ENCODE data around the gene PAPPA2.

Gene PAPPA2

DNA sequence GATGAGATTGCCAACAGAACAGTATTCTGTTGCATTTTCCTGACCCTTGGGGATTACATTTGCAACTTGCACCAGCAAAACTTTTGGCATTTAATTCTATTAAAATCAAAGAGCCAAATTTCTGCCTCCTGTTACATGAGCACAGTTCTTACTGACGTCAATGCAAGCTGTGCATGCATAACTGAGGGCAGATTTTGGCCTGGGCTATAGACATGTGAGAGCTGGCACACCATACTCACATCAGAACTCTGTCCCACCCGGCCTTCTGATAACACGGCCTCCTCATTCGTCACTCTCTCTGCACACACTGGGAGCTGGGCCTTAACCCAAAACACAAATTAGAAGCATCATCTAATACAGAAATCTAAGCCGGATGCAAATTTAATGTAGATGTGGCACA is 31.5 kb downstream of the PAPPA2 start:
- no peak for DNase-seq (ENCODE audit: low spot score)

DNA sequence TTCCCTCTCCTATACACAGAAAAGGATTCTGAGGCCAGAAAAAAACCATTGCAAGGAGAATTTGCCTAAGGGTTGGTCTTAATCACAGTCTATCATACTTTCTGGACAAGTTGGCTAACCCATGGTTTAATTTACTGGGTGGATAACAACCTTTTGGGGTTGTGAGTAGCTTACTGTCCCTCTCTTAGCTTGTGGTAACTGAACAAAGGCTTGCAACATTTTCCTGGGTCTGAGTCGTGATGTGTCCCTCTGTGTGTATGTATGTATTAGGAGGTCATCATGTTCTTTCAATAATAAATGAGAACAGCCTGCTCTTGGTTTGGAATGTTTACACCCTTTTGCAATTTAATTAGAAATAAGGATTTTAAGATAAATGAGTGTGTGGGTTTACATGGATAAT is 36.7 kb downstream of the PAPPA2 start:
- DNase-seq (ENCODE audit: low spot score) = no peak

DNA sequence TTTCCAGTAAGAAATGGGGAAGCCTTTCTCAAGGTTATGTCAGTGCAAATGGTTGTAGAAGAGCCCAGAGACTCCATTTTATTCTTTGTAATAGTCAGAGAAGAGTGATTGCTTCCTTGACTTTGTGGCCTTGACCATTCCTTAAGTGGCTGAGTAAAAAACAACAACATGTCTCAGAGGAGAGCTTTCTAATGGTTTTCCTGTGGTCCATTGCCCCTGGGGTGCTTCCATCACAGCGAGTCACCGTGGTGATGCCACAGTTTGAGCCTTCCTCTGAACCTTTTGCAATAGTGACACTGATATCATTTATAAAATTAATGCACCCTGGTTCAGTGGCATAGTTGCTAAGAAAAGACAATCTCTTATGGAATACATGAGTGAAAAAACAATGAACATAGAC is 38.6 kb downstream of the PAPPA2 start:
- no peak for DNase-seq (ENCODE audit: low spot score)

DNA sequence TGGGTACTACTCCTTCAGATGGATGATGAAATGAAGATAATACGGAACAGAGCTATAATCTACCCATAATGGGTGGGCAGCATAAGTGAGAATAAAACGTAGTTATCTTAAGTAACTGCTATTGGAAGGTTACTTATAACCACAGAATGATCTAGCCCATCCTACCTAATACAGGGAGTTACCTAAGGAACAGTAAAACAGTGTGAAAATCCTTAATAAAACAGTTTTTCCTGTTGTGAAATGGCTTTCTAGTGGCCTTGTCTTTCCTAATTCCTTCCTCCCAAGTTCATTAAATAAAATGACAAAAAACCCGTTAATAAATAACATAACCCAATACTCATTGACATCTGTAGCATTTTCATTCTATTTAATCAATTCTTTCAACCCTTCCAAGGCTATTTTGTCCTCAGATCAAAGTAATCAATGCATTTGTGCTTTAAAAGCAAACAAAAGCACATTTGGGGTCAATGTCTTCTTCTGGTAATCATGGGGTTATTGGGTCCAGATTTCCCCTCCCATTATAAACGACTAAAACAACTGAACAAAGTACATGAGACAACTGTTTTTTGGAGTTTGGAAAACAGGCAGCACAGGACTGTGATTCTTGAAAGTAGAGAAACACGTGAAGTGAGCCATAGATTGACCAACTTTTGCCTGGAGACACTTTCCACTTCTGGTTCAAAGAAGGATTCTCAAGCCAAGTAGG is 42.0 kb downstream of the PAPPA2 start:
- DNase-seq (ENCODE audit: low spot score) = no peak

DNA sequence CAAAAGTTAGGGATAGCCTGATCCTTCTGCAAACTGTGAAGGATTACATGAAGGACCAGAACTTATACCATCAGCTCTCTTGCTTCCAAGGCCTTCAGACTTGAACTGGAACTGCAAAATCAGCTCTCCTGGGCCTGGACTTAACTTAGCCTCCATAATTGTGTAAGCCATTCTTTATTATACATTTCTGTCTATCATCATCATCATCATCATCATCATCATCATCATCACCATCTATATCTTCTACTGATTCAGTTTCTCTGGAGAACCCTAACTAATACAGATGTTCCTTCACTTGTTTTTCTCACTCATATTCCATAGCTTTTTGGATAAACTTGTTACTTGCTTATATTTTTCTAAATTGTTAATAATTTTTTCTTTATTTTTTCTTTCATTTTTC is 50.0 kb downstream of the PAPPA2 start:
- no peak for DNase-seq (ENCODE audit: low spot score)

DNA sequence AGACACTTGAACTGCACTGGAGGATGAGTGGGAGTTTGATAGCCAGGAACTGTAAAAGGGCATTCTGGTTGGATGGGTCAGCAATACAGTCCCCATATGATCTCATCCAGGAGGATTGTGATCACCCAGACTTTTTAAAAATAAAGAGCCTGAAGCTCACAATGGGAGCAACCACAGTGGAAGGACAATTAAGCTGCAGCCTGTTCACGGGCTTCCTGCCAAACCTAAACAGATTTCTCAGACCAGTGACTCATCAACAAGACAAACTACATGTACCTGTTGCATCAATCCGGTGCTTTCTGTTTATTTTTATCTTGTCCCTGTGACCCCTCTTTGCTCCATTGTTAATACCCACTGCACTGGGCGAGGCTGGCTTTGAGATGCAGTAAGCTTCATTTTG is 52.3 kb downstream of the PAPPA2 start:
- no peak for DNase-seq (ENCODE audit: low spot score)

DNA sequence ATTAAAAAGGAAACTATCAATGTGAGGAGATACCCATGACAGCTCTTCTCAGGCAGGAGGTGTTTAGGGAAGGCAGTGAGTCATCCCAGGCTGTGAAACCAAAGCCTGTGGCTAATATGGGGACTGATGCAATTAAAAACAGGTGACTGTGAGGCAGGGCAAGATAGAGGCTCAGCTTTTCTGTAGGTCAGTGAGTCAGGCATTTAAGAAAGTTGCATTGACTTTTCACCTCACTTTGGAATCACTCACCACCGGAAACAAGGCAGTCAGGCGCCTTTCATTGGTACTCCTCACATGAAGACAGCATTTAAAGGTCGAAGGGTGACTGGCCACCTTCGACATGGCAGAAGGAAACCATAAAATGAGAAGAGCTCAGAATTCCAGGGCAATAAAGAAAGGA is 54.5 kb downstream of the PAPPA2 start:
- peak; percentile 36 for DNase-seq (ENCODE audit: low spot score)

DNA sequence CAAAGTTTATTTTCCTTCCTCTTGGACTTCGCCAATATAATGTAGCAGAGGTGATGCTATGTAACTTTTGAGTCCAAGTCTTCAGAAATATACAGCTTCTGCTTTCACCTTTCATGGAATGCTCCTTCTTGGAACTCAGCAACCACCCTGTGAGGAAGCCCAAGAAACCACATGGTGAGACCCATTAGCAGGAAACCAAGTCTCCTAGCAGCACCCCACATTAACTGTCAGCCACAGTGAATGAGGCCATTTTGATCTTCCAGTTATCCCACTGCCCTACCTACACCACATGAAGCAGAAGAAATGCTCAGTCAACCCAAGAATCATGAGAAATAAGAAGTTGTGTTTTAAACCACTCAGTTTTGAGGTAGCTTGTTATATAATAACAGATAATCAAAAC is 58.2 kb downstream of the PAPPA2 start:
- no peak for DNase-seq (ENCODE audit: low spot score)

DNA sequence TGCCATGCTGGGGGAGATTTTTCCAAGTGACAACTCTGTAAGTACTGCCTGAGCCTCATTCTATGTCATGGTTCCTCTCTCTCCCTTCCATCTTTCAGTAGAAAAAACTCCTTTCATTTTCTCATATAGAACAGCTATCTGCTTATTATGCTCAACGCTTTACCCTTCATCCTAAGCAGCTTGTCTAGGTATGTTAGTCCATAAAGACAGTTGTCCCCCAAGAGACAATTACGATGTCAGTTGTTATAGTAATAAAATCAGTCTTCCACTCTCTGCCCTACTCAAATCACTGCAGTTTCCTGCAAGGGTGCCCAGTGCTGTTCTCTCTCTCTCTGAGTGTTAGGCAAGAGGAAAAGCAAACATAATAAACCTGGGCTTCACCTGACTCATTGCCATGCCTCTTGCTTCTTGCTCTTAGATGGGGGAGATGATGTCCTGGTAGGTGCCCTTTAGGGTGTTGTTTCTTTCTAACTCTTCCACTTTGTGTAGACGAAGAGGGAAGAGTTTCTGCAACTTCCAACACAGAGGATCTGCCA is 59.4 kb downstream of the PAPPA2 start:
- no peak for DNase-seq (ENCODE audit: low spot score)

DNA sequence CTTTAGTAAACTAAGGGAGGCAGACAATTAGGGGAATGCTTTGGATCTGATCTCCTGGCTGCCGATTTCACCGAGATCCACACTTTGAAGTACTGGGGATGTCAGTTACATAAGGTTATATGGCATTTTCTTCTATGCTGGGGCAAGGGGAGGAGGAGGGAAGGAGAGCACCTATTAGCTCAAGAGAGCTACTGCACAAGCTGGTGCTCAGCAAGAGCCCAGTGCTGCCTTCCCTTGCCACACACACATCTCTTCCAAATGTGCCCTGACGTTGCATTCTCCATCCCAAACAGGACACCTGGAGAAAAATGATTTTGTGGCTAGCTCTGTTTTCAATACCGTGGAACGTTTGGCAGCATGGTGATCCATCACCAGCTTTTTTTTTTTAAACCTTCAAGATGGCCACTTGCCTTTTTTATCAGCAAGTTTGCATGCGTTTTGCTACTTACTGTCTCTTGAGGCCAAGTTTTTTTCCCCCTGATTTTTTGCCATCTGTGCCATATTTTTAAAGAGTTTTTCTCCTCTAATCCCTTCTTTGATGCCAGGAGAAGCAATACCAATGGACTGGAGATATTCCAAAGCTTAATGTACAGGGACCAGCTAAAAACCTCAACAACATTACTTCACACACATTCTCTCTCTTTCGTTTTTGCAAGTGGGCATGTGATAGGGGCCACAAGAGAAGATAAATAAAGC is 66.6 kb downstream of the PAPPA2 start:
- DNase-seq (ENCODE audit: low spot score) = no peak

DNA sequence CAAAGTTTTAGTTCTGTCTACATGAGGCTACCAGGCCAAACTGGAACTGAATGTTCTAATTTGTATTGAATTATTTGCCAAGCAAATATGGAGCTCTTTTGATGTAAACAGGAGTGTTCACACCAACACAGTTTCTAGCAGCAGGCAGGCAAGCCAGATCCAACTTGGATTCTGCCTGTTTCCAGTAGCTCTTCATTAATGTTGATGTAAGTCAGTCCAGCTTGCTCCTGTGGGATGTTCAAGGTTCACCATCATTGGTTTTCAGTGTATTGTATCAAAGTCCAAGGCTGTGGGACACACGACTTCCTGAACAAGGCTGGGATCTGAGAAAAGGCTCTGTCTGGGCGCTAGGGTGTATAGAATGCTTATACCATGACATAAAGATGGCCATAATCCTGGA is 68.1 kb downstream of the PAPPA2 start:
- DNase-seq (ENCODE audit: low spot score) = no peak

DNA sequence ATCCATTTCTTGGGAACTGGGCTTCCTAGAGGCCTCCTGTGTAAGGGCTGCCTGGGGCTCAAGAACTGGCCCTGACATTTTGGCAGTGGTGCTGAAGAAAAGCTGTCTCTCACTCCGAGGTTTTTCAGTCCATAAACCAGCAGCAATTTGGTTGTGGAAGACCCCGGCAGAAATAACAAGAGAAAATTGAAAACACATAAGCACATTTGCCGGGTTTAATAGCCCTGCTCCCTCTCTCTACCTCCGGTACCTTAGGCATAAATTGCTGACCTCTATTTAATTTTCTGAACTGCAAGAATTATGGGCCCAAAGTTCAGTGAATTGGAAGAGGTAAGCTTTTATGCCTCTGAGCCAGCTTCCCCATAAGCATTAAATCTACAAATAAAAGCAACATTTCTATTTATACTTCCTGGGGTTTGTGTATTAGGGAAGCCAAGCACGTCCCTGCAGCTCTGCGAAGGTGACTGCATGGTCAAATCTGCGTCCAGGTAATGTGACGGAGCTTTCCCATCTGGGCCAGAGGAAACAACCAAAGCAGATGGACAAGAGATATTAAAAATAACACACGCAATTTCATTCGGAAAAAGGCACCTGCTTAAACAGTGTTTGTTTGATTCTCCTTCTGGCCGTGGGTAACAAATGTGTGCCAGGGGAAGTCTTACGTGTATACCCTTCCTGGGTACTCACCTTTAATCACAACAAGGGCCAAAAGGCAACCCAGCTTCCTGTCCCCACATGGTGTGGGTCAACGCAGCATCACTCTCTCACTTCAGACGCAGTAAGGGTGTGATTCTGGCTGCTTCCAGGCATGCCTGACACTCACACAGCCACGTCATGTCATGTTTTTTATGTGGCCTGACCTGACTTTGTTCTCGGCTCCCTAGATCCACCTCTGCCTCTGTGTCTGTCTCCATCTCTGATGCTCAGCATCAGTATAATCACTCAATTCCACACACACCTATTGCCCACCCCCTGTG is 69.2 kb downstream of the PAPPA2 start:
- no peak for DNase-seq (ENCODE audit: low spot score)

DNA sequence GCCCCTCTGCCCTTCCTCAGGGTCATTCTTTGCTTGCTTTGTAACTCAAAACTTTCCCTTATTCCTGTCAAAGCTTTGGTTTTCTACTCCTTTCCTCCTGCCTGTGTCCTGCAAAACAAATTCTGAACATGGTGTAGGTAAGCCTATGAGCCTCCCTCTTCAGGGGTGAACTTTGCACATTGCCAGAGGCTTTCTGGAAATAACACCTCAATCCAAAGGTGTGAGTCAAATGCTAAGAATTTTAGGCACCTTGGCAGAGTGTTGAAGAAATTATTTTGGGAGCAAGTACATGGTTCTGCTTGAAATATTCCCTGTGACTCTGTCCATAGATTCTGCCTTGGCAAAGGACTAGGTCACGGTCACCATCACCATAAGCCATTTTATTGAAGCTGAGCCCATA is 70.0 kb downstream of the PAPPA2 start:
- no peak for DNase-seq (ENCODE audit: low spot score)

DNA sequence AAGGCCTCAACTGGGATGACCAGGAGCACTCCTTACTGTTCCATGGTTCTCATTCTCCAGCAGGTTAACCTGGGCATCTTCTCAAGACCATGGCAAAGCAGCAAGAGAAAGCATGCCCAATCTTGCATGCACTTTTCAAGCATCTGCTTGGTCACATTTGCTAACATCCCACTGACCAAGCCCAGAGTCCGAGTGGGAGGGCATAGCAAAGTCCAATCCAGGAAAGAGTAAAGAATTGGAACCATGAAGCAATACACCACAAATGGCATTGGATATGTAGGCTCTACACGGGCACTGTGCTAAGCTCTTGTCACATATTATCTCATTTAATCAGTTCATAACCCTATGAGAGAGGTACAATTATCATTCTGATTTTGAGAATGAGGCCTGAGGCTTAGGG is 73.6 kb downstream of the PAPPA2 start:
- DNase-seq (ENCODE audit: low spot score) = no peak

DNA sequence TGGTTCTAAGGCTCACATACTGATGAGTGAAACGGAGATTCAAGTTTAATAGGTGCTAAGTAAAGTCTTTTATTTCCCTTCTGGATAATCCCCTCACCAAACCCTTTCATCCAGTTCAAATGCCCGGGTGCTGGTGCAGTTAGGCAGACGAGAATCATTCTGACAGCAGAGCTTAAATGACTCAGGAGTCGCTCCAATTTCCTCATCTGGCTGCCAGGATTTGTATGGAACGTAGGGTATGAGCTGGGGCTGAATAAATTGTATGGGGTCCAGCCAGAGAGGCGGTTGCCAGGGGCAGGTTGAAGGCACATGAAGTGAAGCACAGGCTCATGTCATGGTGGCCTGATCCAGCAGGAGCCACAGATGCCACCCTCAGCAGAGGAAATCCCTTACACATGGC is 76.0 kb downstream of the PAPPA2 start:
- no peak for DNase-seq (ENCODE audit: low spot score)

DNA sequence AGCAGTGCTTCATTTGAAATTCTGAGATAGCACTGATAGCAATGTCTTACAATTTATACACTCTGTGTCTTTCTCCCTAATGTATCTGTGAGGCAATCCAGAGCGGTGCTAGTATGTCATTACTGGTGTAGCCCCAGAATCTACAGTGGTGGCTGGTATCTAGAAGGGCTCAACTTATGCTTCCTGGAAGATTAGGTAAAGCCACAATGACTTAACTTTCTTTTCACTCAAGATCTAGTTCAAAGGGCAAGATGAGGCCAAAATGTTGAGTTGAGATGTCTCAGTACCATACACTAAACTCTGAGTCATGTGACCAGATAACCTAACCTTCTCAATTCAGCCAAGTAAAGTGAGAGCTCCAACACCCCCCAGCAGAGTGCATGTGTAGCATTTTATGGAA is 77.5 kb downstream of the PAPPA2 start:
- no peak for DNase-seq (ENCODE audit: low spot score)

DNA sequence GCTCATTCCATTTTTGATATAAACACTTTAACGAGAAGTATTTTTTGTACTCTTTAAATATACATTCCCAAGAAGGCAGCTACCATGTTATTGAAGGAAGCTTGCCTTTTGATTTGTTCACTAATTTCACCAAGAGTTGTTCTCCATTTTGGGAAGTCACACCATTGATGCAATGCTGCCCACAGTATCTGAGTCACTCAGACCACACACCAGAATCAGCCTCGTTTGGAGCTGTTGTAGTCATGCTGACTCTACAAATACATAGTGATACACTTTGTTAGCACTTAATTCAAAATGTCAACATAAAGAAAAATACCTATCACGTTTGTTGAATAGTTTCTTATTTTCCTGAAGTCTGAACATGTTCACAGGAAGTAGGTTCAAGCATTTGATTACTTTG is 78.7 kb downstream of the PAPPA2 start:
- no peak for DNase-seq (ENCODE audit: low spot score)

DNA sequence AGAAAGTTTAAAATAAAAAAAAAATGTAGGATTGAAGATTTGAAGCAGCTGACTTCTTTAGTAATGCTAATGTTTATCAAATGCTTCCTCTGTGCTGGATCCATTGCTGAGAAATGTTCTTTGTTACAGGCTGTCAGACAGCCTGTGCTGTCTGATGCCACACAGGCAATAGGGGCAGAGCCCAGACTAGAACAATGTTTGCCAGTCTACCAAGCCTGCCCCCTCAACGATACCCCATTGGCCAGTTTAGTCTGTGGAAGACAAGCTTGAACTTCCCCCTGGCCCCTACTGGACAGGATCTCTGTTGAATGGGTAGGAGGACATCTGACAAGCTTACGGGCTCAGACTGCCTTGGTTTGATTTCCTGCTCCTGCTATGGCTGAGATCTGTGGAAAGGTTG is 79.4 kb downstream of the PAPPA2 start:
- no peak for DNase-seq (ENCODE audit: low spot score)

DNA sequence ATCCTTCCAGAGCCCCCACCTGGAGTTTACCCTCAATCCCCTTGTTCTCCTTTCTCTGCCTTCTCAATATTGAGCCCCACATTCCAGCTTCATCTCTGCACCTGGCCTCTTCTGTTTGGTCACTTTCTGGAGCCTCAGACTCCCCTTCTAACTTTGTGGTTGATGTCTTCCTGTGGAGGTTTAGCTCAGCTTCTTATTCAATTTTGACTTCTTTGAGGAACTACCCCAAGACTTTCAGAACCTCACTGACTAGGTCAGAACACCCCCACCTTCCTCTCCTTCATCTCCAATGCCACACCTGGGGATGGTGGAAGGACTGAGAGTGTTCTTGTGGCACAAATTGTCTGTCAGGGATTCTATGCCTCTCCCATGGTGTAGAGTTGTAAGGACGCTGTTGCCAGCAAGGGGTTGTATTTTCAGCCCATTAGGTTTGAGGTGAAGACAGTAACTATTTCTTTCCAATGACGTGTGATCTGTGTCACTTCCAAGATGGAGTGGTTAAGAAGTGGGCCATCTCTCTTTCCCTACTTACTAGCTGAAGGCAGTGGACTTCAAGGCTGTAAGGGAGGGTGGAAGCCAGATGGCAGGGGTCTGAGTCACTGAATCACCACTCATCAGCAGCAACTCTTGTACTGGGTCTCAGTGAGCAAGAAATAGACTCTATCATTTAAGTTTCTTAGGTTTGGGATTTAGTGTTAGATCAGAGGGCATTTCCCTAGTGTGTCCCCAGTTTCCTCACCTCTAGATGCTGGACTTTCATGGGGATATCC is 80.6 kb downstream of the PAPPA2 start:
- DNase-seq (ENCODE audit: low spot score) = no peak

DNA sequence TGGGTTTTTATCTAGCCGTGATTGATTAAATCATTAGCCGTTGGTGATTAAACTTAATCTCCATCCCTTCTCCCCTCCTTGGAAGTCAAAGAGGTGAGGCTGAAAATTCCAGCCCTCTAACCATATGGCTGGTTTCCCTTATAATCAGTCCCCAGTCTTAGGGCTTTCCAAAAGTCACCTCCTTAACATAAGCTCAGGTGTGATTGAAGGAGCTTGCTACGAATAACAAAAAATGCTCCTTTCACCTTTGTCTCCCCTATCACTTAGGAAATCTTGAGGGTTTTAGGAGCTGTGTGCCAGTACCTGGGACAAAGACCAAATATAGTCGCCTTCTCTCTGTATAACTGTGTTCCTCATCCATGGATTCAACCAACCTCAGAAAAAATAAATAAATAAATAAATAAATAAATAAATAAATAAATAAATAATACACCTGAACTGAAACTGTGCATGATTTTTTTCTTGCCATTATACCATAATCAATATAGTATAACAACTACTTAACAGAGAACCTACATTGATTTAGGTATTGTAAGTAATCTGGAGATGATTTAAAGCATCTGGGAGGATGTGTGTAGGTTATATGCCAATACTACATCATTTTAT is 82.2 kb downstream of the PAPPA2 start:
- no peak for DNase-seq (ENCODE audit: low spot score)

DNA sequence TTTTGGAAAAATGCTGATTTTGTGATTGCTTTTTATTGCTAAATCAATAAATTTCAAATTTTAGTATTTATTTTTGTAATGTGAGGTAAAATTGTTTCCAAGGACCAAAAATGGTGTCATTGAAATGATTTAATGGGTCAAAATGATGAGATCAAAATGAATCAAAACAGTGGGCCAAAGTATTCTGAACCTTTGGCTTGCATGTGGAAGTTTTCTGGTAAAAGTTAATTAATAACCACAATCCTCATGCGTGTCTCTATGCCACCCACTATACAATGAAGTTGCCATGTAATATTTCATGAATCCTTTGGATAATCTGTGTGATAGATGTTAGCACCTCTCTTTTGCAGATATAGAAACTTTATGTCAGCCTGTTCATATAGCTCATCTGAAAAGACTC is 83.8 kb downstream of the PAPPA2 start:
- no peak for DNase-seq (ENCODE audit: low spot score)

Measured in activated CD4-positive, alpha-beta T cell treated with anti-CD3 and anti-CD28 coated beads, Interleukin-2, Interleukin-4, amounts not matched to agents 100 ng/mL and 50 ng/mL, durations not matched to agents 16 hours and 8 hours (primary cell).